PFSK-1 (cell line): ENCODE data around the gene PET100.

ENCODE experiments used
- FOXP2 ChIP-seq: optimal IDR thresholded peaks from 2 replicates; pipeline ENCODE3; 2011; ENCODE audit warnings: borderline replicate concordance, control low read depth, inconsistent platforms; ENCODE audit not compliant: insufficient read depth; ENCODE audit errors: extremely low read length, extremely low read depth
- POLR2AphosphoS5 ChIP-seq: IDR thresholded peaks from 2 replicates; pipeline ENCODE4 v1.6.1; 2012; ENCODE audit warnings: low read depth, mild to moderate bottlenecking, control low read depth, low read length, moderate library complexity
- SIN3A ChIP-seq: IDR thresholded peaks from 2 replicates; pipeline ENCODE4 v1.6.1; 2012; ENCODE audit warnings: mild to moderate bottlenecking, low read length, moderate library complexity, borderline replicate concordance; ENCODE audit not compliant: insufficient read depth
- TAF1 ChIP-seq: IDR thresholded peaks from 2 replicates; pipeline ENCODE4 v1.6.1; 2012; ENCODE audit warnings: low read length, control low read depth, borderline replicate concordance; ENCODE audit not compliant: insufficient read depth
- TF ChIP-seq, protein P1 (sequence below), 2 experiments: IDR thresholded peaks; 2 replicates each; pipeline versions ENCODE4 v1.6.1 to v1.8.0; 2011 to 2012; ENCODE audit warnings: low read depth in 2 of 2, low read length in 2 of 2, control low read depth in 1 of 2, inconsistent platforms in 1 of 2, mild to moderate bottlenecking in 1 of 2, moderate library complexity in 1 of 2; ENCODE audit not compliant: insufficient read depth in 1 of 2

DNA sequence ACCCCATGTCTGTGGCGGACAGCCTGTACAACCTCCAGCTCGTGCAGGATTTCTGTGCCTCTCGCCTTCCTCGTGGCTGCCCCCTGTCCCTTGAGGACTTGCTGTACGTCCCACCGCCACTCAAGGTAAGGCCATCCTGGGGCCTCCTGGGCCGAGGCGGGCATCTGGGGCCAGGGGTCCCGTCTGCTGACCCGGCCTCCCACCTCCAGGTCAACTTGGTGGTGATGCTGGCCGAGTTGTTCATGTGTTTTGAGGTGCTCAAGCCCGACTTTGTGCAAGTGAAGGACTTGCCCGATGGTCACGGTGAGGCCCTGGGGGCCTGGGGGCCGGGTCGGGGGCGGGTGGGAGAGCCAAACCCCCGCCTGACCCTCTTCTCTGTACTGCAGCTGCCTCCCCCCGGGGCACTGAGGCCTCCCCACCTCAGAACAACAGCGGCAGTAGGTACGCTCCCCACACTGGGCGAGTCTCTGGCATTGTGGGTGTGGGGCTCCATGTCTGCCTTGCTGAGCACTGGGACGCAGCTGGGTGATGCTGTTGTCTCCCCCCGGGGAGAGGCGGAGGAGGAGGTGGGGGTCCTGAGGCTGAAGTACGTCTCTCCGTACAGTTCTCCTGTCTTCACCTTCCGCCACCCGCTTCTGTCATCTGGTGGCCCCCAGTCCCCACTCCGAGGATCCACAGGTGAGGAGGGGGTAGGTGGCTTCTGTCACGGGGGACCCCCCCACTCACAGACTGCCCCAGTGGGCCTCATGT lies 18.9 kb upstream of the PET100 start:
- TF ChIP-seq SIN3A (no peak), POLR2AphosphoS5 (no peak), TAF1 (no peak), FOXP2 (no peak)
- TF ChIP-seq, protein P1, sequence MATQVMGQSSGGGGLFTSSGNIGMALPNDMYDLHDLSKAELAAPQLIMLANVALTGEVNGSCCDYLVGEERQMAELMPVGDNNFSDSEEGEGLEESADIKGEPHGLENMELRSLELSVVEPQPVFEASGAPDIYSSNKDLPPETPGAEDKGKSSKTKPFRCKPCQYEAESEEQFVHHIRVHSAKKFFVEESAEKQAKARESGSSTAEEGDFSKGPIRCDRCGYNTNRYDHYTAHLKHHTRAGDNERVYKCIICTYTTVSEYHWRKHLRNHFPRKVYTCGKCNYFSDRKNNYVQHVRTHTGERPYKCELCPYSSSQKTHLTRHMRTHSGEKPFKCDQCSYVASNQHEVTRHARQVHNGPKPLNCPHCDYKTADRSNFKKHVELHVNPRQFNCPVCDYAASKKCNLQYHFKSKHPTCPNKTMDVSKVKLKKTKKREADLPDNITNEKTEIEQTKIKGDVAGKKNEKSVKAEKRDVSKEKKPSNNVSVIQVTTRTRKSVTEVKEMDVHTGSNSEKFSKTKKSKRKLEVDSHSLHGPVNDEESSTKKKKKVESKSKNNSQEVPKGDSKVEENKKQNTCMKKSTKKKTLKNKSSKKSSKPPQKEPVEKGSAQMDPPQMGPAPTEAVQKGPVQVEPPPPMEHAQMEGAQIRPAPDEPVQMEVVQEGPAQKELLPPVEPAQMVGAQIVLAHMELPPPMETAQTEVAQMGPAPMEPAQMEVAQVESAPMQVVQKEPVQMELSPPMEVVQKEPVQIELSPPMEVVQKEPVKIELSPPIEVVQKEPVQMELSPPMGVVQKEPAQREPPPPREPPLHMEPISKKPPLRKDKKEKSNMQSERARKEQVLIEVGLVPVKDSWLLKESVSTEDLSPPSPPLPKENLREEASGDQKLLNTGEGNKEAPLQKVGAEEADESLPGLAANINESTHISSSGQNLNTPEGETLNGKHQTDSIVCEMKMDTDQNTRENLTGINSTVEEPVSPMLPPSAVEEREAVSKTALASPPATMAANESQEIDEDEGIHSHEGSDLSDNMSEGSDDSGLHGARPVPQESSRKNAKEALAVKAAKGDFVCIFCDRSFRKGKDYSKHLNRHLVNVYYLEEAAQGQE (IDR thresholded peaks at IDR 0.05; ENCODE audit: insufficient read depth in 1 of 2, low read depth in 2 of 2, low read length in 2 of 2): no peak
